TTC549 (cell line): ENCODE measurements around the gene TSPAN2.

Source experiments
- FAIRE-seq: peaks from 2 replicates; lab custom pipeline; 2012; peaks lifted over from hg19 to GRCh38; lab: Jason Lieb, UNC

The TSPAN2 gene

DNA sequence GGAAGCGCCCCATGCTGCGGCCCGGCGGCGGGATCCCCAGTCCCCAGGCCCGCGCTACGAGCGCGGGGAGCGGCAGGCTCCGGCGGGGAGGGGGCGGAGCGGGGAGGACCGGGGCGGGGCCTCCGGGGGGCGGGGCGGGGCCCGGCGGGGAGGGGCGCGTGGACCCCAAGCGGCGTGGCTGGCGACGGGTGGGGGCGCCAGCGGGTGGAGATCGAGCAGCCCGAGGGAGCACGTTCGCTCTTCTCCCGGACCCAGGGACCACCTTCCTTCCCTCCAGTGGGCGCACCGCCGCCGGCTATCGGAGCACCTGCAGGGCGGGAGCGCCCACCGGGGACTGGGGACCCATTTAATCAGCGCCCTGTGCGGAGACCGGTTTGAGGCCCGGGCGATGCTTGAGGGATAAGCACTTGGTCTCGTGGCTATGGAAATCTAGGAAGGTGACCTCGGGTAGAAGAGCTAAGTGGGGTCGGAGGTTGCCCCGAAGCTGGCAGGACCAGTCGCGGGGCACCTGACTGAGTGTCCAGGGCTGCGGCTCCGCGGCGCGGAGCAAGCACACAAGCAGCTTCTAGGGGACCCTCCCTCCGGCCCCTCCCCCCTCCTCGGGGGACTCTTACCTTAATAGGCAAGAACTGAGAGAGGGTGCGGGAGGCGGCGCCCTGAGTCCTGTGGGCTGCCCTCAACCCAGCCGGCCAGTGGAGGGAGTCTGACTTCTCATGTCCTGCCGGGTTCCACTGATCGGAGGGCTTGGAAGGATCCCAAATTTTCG lies at the start of gene TSPAN2:
TSS of gene TSPAN2 (minus strand) at position 84 of the 766 bp plus-strand sequence. CDS start at position 13, 71 bp downstream.
- no peak for FAIRE-seq

DNA sequence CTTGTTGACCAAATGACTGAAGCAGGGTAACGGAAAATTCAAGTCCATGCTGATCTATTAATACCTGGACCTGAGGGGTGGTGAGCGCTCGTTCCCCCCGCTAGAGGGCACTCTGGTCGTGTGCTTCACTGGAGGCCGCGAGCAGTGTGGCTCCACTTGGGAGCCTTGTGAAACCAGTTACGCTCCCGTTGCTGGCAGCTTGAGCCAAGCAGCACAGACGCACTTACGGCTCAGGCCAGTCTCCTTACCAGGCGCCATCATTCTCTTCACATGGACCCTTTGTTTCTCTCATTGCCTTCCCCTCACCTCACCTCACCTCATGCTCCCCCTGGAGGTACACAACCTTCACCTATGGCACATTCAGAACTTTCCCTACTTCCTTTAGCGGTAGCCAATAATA lies 49.7 kb upstream of the TSPAN2 start:
- FAIRE-seq, result peak; percentile 64

DNA sequence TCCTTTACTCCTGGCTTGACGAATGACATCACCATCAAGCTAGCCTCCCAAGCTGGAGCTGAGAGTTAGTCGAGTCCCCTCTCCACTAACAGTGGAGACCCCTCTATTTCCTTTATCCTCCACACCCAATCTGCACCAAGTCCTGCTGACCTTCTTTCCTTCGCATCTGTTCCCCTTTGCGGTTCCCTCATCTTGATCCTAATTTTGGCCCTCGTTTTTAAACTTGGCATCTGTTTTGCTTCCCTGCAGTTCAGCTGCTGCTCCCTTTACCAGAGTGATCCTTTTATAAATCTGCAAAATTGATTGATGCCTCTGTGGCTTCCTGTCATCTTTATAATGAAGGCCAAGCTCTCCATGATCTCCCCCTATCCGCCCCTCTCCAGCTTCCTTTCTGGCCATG lies 49.0 kb upstream of the TSPAN2 start:
- FAIRE-seq, result no peak

DNA sequence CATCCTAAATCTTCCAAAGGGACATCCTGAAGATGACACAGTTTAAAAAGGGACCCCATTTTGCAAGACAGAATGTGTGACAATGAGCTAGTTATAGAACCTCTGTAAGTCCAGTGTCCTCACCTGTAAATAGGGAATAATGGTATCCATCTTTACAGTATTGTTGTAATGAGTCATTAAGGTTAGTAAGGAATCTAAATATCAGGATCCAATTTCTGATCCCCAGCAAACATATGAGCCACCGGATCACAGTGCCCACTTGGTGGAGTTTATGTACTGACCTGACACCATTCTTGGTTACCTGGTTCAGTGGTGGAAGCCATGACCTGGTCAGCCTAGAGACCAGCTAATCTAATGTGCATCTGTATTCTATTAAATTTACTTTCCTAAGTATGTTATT lies 47.9 kb upstream of the TSPAN2 start:
- no peak for FAIRE-seq

DNA sequence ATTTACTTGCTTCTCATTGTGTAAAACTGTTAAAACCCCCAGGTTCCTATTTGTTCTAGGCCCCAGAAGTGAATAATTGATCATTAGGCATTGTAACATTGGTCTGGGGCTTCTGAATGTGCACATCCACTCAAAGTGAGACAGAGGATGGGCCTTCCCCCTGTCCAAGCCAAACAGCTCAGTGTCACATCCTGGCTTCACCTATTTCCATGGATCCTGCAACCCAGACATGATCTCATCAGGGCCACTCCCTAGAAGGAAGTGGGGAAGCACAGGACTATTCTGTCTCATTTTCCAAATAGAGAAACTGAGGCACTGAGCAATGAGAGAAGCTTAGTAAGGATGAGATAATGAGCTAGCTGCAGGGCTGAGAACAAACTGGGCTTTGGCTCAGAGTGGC lies 47.4 kb upstream of the TSPAN2 start:
- FAIRE-seq, result no peak

DNA sequence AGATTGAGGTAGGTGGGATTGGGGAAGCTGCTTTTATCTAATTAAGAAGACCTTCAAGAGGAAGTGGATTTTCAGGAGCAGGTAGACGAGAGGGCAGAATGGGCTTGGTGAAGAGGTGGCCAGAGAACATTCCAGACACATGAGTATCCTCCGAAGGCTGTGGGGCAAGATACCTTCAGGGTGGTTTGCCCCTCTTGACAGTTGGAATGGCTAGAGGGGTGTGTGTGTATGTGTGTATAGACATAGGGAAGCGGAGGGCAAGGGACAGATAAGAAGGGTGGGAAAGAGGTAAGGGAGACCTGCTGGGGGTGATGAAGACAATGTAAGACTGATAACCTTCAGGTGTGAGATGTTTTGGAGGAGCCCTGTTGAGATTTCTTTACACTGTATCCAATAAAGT lies 46.8 kb upstream of the TSPAN2 start:
- no peak for FAIRE-seq

DNA sequence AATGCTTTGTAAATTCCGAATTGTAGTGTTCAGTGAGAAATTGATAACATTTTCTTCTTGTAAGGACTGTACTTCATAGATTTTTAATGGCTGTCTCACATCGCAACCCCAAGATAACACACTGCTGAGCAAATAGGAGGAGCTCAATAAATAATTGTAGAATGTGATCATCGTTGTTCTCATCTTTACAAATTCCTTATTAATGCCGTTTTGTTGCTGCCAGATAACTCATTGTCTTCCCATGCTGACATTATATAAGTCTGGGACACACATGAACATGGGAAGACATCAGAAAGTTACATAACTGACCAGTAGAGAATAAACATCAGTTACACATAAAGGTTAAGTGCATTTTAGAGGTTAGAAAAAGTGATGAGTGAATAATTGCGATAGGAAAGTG lies 46.4 kb upstream of the TSPAN2 start:
- FAIRE-seq, result no peak

DNA sequence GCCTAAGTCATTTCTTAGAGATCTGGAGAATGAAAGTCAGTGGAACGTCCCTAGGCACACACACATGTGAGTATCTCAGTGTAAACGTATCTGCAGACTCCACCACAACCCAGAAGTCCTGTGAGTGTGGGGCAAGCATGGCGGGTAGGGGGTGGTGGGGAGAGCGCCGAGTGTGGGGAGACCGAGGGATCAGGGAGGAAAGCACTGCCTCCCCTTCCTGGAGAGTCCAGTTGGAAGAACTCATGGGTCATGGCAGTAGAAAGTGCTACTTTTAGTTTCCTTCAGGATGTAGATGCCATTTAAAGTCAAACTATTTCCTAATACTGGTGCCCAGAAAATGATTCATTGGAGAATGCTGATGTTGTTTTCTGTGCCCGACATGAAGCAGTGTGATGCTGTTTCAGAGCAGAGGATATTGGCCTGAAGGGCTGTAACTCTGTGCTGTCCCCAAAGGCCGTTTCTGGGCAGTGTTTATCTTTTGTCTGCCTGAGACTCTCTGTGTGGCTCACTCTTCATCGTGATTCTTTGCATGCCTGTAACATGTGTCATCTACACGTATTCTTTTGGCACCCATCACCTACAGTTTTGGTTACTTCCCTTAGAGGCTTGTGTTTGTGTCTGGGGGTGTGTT lies 45.7 kb upstream of the TSPAN2 start:
- no peak for FAIRE-seq

DNA sequence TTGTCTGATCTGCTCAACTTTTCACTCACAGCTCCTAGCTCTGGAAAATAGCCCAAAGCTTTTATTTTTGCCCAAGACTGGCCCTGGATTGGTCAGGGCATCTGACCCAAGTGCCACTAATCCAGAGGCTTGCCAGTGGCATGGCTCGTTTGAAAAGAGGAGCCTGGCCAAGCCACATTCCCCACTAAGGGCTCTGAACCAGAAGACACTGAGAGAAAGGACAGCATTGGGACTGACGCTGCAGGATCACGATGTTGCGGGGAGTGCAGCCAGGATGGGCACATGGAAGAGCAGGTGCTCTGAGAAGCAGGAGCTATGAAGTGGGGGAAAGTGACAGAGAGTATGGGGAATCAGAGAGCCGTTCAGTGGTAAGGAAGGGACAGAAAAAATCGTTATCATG lies 44.9 kb upstream of the TSPAN2 start:
- no peak for FAIRE-seq

DNA sequence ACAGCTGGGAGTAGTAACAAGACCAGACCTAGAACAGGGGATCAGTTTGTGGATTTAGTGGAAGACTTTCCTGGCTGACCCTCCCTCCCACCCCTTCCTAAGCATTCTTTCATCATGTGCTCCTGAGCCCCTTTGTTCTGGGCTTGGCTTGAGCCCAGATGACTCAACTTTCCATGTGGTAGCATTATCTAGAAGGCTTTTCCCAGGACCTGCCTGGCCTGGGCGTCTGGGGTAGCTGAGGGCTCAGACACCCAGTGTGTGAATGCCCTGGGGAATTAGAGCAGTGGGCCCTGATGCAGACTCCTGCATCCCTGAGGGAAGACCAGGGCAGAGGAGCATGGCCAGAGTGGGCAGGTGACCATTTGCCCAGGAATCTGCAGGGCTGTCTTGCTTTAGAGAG lies 44.1 kb upstream of the TSPAN2 start:
- FAIRE-seq, result no peak

DNA sequence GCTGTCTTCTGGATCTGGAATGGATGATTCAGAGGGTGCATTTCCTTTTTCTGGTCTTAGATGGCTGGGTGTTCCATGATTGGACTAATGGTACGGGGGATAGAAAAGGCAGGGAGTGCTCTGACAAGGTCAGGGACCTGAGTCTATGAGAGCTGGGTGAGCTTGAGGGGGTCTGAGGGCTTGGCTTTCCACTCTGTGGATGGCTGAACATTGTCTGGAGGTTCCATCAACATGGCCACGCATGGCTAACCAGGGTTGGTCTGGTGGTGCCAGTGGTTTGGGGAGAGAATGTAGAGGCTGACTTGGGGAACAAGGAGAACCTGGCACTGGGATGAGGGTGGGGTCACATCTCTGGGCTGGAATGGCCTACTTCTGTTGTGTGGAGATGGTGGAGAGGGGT lies 41.5 kb upstream of the TSPAN2 start:
- no peak for FAIRE-seq

DNA sequence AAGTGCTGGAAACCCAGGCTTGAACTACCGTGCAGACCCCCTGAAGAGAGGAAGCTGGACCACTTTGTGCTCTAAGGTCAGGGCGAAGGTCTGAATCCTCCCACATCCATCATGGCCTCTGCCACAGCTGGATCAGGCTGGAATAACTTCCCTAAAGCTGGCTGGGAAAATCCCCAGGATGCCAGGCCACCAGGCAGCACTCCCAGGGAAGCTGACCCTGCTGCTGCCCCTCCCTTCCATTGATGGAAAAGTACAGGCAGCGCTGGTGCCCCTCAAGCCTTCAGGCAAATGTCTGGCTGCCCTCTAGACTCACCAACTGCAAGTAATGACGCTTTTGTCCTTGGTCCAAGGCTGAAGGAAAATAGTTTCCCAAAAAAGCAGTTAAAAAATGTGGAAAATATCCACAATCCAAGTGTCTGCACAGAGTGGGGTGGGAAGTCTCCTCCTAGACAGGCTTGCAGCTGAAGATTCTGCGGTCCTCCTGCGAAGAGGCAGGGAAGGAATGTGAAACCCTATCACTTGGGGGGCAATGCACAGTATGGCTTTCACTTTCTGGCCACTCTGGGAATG lies 39.9 kb upstream of the TSPAN2 start:
- FAIRE-seq, result no peak

DNA sequence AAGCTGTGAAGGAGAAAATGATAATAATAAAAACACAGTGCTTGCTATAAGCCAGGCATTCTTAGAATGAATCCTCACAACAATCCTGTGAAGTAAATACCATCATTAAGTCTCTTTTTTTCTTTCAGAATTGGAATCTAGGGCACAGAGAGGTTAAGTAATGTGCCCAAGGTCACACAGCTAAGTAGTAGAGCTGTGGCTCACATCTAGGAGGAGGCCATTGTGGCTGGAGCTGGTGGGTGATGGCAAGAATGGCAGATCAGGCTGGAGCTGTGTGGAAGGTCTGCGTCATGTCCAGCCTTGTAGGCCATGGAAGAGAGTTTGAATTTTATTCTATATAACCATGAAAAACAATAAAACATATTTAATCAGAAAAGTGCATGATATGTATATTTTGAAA lies 38.2 kb upstream of the TSPAN2 start:
- no peak for FAIRE-seq

DNA sequence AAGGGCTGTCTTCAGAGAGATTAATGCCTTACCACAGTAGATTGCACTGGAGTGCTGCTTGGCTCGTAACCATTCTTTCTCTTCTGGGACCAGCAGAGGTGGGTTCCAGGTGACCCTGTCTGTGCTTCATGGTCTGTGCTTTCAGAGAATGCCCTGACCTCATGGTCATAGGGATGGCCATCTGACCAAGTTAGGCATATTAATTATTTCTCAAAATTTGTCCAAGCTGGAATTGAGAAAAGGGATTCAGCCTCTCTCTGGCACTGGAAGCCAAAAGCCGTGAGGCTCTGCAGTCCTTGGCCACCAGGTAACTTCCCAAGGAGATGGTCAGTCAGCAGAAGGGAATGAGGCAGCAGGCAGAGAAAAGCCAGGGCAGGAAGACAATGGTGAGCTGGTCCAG lies 37.2 kb upstream of the TSPAN2 start:
- FAIRE-seq, result no peak

DNA sequence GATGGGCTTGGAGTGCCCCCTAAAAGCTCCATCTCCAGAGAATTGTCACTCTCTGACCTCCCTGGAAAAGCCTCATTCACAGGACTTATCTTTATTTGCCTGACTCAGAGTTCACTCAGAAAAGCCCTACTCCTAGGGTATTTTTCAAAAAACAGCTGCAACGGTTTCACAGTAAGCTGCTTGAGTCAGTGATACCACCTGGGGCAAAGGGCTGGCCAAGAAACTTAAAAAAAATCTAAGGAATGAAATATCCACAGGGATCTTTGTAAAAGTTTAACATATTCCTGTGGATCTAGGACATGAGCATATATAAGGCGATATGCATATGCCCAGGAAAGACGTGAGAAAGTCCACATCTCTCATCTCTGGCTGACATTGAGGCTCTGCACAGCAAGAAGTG lies 33.8 kb upstream of the TSPAN2 start:
- FAIRE-seq, result no peak

DNA sequence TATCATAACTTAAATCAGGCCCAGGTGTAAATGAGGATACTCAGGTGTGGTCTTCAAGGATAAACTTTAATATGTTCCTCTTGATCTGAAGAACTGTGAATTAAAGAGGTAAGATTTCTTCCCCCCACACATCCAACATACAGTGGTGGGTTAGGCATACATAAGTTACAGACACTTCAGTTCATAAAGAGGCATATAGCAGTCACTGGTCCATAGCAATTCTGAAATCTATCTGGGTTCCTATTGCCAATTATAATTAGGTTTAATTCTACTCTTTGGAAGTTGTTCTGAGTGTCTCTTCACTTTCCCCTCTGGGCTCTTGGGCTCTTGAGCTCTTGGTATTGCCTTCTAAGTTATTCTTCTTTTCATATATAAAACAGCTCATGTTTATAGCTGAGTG lies 32.5 kb upstream of the TSPAN2 start:
- no peak for FAIRE-seq

DNA sequence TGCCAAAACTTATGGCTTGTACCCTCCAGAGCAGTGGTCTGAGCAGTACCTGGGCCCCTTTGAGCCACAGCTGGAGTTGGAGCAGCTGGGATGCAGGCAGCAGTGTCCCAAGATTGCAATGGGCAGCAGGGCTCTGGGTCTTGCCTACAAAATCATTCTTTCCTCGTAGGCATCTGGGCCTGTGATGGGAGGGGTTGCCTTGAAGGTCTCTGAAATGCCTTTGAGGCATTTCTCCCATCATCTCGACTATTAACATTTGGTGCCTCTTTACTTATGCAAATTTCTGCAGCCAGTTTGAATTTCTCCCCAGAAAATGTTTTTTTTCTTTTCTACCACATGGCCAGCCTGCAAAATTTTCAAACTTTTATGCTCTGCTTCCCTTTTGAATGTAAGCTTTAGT lies 31.0 kb upstream of the TSPAN2 start:
- FAIRE-seq, result no peak

DNA sequence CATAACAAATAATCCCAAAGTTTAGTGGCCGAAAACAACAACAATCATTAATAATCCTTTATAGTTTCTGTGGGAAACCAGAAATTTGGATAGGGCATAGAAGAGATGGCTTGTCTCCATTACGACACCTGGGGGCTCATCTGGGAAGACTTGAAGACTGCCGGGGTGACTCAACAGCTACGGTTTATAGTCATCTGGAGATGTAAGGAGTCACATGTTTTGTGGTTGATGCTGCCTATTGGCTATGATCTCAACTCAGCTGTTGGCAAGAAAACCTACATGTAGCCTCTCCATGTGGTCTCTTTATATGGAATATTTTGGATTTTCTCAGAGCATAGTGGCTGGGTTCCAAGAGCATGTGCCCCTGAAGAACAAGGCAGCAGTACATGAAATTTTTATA lies 29.3 kb upstream of the TSPAN2 start:
- FAIRE-seq, result no peak

DNA sequence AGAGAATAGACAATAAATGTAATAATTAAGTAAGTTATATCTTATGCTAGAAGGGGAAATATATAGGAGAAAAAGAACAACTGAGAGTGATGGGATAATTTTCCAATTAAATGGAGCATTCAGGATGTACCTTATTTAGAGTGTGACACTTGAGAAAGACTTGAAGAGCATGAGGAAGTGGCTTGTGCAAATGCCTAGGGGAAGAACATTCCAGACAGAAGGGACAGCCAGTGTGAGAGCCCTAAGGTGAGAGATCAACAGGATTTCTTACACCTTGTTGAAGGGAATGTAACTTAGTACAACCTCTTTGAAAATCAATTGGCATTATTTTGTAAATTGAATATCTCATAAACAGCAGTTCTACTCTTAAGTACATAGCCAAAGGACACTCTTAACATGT lies 28.8 kb upstream of the TSPAN2 start:
- FAIRE-seq, result no peak

DNA sequence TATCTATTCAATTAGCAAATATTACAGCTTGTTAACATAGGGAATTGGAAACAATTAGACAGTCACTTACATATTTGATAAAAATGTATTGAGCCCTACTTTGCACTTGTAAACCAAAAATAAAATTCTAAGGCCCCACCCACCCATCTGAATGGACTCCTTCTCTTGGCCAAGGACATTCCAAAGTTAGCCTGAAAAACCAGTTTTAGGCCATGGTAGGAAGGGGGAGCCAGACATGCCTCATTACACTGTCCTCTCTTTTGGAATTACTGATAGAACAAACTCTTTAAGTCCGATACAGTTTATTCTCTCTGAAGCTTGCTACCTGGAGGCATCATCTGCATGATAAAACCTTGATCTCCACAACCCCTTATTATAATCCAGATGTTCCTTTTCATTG lies 28.0 kb upstream of the TSPAN2 start:
- no peak for FAIRE-seq

DNA sequence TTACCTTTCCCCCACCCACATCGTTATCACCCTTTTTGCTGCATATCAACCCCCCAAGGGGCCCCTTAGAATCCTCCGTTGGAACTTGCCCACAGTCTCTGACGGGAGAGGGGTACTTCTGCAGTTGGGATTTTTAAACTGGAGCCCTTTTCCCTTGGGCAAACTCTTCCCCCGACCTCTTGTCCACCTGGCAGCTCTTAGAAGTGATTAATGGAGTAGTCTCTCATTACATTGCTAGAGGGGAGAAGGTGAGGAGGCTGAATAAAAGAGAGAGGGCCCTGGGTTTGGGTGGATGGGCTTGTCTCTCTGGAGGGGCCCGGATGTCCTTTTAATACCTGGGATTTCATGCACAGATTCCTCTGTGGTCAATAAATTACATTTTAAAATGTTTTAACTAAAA lies 27.2 kb upstream of the TSPAN2 start:
- no peak for FAIRE-seq

DNA sequence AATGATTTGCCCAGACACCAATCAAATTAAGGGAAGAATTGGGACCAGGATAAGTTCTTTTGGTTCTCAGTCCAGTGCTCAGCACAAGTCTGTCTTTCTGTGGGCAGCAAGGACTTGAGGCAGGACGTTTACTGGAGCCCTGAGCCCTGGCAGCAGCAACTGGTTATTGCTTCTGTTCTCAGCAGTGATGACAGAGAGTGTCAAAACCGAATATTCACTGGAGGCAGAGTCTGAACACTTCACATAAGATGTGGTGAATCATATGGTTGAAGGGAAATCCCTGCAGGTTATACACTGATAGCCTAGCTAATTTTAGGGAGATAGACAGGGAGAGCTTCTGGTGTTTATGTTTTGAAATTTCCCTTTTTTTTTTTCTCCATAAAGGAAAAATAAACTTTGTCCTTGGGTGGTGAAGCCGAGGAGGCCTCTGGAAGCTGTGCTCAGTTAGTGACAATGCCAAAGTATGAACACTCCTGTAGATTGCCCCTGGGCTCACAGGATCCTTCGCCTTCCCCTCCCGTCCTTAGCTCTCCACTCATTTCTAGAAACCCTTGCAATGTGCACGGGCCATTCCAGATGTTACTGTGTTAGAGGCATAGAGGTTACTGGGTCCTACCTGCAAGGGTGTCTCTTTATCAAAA lies 26.3 kb upstream of the TSPAN2 start:
- FAIRE-seq, result no peak

DNA sequence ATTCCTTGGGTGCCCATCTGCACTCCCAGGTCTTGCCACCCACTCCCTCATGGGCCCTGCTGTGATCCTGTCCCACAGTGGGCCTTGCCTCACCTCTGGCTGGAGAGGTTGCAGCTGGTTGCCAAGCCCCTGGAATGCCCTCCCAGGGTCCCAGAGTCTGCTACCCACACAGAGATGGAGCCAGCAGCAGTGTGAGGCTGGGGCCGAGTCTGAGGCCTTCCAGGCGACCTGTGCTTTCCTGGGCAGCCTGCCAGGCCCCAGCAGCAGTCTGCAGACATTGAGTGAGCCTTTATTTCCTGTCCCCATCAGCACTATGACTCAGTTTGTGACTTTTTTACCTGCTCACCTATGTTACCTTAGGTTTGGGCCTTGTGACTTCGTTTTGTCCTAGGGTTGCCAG lies 25.0 kb upstream of the TSPAN2 start:
- FAIRE-seq, result no peak

DNA sequence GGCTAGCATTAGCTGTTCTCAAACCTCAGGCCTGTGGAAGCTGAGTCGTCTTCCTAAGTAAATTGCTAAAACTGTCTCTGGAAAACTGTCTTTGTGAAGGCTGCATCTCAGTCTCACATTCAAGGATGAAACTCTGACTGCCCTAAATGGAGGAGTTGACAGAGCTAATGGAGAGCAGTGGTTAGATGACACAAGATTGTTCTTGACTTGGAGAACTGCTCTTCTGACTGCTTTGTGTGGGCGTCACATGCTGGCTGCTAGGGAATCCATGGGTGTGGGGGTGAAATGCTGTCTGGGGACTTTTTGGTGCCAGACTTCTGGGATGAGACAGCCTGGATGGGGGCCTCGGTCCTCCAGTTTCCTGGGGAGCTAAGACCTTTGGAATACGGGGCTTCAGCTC lies 24.5 kb upstream of the TSPAN2 start:
- no peak for FAIRE-seq
